HG03439 (cell line): ENCODE data around the gene GOLGA8N.
"Not testable (repeated sequence)": the region's sequence is repeated elsewhere in the genome, so short reads cannot be mapped to it uniquely, and the experiment has no call there.

ENCODE experiments used
- ATAC-seq: cut with Tn5 transposase; IDR thresholded peaks from one replicate; pipeline ENCODE4 v1.9.1; 2021; ENCODE audit warnings: mild to moderate bottlenecking, moderate library complexity; ENCODE audit not compliant: unreplicated experiment

Gene GOLGA8N

GRCh38 chr15:32593151-32593550 lies at the start of gene GOLGA8N:
GOLGA8N (plus strand) TSS chr15:32593456.
- ATAC-seq: not testable (repeated sequence)

DNA sequence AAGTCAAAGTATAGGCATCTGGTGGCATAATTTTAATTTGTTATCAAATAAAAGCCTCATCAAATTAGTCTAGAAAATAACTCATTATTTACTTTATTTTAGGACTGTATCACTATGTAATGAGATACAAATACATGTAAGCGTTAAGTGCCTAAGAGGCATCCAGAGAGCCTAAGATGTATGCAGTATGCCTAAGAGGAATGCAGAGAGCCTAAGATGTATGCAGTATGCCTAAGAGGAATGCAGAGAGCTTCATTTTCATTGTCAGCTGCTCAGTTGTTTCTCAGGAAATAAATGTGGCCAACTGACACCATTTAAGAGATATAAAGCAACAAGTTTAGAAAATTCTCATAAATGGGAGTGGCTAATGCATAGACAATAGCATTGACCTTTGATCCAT lies 49.8 kb upstream of the GOLGA8N start:
- ATAC-seq: not testable (repeated sequence)

DNA sequence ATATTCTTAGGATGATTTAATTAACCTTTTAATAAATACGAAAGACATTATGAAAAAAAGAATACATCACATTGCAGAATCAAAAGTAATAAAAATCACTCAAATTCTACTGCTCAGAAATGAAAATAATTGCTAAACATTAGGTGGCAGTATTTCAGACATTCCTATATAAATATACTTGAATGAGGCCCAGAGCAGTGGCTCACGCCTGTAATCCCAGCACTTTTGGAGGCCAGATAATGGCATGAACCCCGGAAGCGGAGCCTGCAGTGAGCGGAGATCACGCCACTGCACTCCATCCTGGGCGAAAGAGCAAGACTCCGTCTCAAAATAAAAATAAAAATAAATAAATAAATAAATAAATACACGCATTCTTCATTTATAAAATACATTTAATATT lies 48.1 kb upstream of the GOLGA8N start:
- ATAC-seq: not testable (repeated sequence)

DNA sequence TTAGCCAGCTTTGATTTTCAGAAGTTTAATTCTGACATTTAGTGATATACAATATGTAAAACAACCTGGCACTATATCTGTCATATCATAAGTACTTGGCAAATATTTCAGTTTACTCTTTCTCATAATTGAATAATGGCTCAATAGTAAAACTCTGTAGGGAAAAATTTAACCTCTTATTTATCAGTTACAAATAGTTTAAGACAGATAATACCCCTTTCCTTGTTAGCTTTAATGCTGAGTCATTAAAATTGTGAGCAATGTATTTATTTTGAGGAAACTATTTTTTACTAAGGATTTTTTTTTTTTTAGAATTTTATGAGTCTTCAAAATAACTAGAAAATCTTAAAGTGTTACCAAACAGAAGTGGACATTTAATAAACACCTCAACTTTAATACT lies 38.7 kb upstream of the GOLGA8N start:
- ATAC-seq: not testable (repeated sequence)

GRCh38 chr15:32562198-32562597 lies 31.1 kb upstream of the GOLGA8N start:
- ATAC-seq: not testable (repeated sequence)

DNA sequence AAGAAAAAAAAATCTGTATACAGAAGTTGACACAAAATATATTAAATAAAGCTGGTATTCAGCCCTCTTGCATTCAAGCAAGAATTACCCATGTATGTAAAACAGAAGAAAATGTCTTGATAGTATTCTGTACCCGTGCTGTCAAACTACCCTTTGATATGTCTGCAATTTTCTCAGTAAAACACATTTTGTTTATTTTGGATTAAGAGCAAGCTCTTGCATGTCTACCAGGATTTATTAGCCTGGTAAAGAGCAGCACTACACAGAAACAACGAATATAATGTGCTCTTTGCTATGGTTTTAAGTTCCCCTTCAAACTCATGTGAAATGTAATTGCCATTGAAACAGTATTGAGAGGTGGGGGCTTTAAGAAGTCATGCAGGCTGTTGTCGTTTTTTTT lies 24.3 kb upstream of the GOLGA8N start:
- not testable (repeated sequence) for ATAC-seq

DNA sequence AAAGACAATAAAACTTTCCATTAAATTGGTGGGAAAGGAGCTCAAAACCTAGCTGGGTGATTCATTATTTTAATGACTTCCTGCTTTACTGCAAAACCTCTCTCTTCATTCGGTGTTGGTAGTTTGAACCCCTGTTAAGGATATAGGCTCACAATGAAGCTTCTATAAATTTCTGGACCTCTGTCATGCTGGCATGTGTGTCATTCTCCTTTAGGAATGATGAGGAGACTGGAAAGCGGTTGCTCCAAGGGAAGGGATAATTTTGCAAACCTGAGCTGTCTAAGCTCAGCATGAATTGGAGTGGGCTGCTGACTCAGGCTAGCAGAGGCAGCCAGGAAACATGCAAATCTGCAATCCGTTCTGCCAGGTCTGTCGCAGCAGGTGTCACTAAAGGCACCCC lies 14.8 kb upstream of the GOLGA8N start:
- not testable (repeated sequence) for ATAC-seq

DNA sequence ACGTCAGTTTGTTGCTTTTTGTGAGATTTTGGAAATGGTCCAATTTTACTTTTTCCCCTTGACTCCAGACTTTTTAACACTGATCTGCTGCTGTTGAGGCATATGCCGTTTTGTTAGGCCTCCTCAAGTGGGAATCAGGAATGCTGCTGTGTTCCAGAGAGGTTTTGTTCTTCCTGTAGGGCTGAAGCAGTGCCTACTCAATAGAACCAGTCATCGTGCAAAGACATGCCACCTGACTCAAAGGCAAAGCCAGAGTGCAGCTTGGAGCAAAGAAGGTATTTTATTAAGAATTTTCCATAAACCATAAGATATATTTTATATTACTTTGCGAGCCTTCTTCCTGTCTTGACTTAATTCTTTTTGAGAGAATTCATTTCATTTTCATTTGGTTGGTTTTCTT lies 7.4 kb upstream of the GOLGA8N start:
- ATAC-seq: not testable (repeated sequence)

DNA sequence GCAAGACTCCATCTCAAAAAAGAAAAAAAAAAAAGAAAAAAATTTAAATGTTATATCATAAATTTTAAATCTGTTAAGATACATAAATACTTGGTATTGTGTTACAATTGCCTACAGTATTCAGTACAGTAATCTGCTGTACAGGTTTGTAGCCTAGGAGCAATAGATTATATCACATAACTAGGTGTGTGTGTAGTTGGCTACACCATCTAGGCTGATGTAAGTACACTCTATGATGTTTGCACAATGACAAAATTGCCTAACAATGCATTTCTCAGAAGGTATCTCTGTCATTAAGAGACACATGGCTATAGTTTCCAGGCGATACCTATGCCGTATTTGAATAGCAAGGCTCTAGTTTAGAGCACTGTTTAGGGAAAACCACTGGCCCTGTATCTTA lies 16.3 kb downstream of the GOLGA8N start:
- not testable (repeated sequence) for ATAC-seq

DNA sequence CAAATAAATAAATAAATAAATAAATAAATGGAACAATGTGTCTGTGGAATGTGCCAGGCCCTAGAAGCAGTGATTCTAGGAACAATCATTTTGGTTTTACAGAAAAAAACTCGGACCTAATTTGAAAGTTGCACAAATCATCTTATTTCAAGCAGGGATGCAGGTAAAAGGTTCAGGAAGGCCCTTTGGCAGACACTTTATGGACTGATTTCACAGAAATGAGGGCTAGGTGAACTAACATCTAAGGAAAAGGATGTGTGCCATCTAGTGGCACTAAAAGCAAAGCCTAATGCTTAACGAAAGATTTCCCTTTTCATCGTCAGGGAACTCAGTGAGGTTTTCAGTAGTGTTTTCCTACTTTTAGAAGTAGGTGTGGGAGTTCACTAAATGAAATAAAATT lies 17.5 kb downstream of the GOLGA8N start:
- not testable (repeated sequence) for ATAC-seq

DNA sequence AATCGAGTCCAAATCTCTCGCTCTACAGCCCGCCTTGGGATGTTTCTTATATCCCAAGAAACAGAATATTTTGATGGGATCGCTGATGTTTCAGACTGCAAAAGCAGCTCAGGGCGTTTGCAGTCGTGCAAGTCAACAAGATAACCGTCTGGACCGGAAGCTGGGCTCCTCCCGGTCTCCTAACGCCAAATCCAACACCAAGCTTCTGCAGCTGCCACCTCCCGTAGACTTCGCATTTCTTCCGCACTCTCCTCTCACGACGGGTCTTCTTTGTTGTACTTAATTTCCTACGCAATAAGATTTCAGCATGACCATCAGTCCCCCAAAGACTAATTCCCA lies 21.4 kb downstream of the GOLGA8N start:
- peak; percentile 20 for ATAC-seq

- peak; percentile 75 for ATAC-seq
Measured at GRCh38 chr15:32615051-32615870, 22.0 kb downstream of the GOLGA8N start, which contains the start of gene ARHGAP11A. ARHGAP11A (plus strand) TSS chr15:32615504; CDS start chr15:32616212, 708 bp downstream.

- ATAC-seq: peak; percentile 11
Measured at GRCh38 chr15:32615871-32616426, 22.7 kb downstream of the GOLGA8N start.

DNA sequence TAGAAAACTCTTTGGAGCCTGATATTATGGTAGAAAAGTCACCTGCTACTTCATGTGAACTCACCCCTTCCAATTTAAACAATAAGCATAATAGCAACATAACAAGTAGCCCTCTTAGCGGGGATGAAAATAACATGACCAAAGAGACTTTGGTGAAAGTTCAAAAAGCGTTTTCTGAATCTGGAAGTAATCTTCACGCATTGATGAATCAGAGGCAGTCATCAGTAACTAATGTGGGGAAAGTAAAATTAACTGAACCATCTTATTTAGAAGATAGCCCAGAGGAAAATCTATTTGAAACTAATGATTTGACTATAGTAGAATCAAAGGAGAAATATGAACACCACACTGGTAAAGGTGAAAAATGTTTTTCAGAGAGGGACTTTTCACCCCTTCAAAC lies 43.2 kb downstream of the GOLGA8N start:
- ATAC-seq: no peak

- no peak for ATAC-seq
Measured at GRCh38 chr15:32636908-32637567, 43.8 kb downstream of the GOLGA8N start.

DNA sequence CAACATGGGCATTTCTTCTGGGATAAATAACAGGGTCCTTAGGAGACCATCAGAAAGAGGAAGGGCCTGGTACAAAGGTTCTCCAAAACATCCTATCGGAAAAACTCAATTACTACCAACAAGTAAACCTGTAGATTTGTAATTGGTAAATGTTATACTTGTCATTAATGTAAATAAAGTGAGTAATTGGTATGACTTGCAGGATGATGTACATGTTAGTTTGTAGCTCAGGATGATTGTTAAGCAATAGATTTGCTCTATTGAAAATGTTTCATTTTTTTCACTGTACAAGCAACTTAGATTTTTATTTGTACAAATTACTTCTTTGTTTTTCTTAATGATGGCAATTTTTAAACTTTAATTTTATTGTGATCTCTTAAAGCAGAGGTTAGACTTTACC lies 44.4 kb downstream of the GOLGA8N start:
- ATAC-seq: no peak

DNA sequence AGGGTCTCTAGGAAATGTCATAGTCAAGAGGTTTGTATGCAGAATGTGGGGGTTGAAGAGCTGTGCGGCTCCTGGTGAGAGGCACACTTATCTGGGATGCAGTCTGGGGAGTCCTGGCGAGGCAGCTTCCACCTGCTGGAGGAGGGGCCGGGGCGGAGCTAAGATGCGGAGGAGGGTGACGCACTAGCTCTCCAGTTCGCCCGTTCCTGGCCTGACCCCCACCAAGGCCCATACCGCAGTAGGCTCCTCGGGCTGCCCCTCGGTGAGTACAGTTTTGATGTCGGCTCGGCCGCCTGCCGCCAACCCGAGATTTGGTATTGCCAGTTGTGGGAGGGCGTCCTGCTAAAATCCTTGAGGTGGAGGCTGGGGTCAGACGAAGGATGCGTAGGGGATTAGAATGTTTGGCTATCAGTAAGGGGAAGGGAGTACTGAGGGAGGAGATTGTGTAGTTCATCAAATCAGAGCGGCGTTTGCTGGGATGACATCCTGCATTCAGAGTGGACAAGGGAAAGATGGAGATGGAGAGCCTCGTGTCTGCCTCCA lies 48.3 kb downstream of the GOLGA8N start, which contains the start of gene SCG5:
Gene SCG5 (plus strand): TSS at position 194 of the 543 bp plus-strand sequence. CDS start 1,883 bp downstream, outside the sequence.
- ATAC-seq: no peak

DNA sequence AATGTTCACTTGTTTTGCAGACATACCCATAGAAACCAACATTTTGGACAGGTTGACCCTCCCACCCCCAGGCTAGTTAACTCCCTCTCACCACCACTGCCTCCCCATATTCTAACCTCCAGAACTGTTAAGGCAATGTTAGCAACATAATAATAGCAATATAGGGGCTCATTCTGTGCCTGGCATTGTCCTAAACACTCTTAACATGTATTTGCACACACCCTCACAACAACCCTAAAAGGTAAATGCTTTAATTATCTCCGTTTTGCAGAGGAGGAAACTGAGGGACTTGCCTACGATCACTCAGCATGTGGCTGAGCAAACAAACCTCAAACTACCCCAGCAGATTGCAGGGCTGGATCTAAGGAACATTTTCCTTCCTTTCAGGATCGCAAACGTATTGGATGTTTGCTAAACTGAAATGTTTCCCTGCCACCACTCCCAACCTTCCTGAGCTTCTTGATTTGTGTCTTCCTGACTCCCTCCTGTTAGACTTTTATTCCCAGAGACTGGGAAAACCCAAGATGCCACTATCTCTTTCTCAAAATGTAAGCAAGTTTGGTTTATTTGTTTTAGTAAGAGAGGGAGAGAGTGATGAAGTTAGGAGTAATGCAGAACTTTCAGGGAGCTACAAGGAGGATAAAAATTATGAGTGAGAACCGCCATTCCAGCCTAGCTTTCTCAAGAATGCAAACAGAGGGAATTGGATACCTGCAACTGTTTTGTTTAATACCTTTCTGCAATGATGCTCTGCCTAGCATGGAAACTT lies 49.6 kb downstream of the GOLGA8N start:
- no peak for ATAC-seq

- ATAC-seq: no peak
Measured at GRCh38 chr15:32643907-32644445, 50.7 kb downstream of the GOLGA8N start.

GRCh38 chr15:32646291-32646690 lies 53.0 kb downstream of the GOLGA8N start:
- ATAC-seq: no peak
